HG03575 (cell line): Measurements from ENCODE around the gene RNF180.
"Not testable (repeated sequence)": the region's sequence is repeated elsewhere in the genome, so short reads cannot be mapped to it uniquely, and the experiment has no call there.

Source experiments
- ATAC-seq: cut with Tn5 transposase; IDR thresholded peaks from one replicate; pipeline ENCODE4 v1.9.1; 2021; ENCODE audit not compliant: unreplicated experiment, insufficient number of reproducible peaks, low FRiP score; ENCODE audit errors: extremely low read depth

Gene RNF180

DNA sequence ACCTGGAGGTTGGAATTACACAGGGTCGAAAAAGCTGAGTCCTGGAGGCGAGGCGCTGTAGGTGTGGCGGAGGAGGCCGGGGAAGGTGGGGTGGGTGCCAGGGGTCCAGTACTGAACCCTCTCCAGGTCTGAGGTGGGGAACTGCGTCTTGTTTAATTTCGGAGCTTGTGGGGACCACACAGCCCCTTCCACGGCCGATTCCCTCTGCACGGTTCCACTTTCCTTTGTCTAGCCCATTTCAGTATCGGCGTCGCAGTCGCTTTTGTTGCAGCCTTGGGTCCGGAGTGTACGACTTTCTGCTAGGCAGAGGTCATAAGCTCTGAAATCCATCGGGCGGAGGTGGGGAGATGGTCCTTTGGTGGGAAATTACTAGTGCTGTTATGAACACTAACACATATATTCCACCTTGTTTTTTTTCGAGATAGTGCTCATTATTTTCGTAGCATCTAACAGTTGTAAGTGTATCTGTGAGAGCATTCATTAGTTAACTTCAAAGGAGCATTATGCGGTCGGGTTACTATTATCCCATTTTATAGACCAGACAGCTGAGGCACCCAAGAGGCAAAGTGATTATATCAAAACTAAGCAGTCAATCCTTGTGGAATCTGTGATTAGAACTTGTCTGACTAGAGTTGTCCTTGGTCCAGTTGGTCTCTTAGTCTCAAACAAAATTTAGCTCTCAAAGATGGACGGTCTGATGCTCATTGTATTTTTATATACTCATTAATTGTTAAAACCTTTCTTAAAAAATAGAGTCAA is 737 bp downstream of the RNF180 start:
- no peak for ATAC-seq

DNA sequence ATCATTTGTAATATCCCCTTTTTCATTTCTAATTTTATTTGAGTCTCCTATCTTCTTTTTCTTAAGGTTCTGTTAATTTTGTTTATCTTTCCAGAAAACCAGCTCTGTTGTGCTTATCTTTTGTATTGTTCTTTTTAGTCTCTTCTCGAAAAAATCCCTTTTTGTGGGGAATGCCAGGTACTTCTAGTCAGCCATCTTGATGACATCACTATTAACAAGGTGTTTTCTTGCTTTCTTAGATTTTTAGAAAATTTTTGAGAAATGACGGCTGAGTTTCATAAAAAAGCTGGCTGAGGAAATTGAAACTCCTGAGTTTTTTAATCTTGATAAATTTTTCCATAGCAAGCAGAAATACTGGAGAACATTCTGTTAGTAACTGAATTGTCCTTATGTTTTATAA is 10.7 kb downstream of the RNF180 start:
- no peak for ATAC-seq

DNA sequence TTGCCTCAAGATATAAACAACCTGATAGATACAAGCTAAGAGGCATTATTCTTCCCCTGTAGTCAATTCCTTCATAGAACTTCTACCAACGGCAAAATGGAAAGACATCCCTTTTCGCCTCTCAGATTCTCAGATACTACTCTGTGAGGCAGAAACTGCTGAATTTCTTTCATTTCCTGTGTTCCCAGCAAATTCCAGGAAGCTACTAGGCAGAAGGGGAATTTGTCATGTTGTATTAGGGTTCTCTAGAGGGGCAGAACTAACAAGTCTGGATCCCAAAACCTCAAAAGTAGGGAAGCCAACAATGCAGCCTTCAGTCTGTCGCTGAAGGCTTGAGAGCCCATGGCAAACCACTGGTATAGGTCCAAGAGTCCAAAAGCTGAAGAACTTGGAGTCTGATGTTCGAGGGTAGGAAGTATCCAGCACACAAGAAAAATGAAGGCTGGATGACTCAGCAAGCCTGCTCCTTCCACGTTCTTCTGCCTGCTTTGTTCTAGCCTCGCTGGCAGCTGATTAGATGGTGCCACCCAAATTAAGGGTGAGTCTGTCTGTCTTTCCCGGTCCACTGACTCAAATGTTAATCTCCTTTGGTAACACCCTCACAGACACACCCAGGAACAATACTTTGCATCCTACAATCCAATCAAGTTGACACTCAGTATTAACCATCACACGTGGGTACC is 15.2 kb downstream of the RNF180 start:
- no peak for ATAC-seq

DNA sequence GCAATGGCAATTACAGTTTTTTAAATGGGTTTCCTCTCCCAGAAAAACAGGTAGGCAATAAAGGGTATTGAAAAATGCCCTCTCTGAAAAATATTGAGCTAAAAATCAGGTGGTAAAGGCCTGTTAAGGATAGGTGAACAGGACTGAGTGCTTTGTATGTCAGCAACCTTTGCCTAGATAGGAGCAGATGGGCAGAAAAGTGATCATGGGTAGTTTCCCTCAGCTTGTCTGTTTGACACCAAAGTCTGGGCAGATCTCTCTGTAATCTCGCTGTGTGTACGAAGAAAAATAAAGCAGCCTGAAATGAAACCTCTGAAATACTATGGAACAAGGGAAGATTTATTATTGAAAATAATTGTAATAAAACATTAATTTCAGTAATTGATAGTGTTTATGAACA is 15.8 kb downstream of the RNF180 start:
- ATAC-seq = no peak

DNA sequence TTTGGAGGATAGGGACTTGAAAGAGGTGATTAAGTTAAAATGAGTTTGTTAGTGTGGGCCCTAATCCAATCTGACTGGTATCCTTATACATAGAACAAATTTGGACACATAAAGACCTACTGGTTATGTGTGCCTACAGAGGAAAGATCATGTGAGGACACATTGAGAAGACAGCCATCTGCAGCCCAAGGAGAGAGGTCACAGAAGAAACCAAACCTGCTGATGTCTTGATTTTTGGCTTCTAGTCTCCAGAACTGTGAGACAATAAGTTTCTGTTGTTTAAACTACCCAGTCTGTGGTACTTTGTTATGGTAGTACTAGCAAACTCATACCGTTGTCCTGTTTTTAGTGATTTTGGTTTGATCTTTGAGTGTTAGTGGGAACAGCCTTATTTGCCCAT is 18.3 kb downstream of the RNF180 start:
- ATAC-seq = no peak

DNA sequence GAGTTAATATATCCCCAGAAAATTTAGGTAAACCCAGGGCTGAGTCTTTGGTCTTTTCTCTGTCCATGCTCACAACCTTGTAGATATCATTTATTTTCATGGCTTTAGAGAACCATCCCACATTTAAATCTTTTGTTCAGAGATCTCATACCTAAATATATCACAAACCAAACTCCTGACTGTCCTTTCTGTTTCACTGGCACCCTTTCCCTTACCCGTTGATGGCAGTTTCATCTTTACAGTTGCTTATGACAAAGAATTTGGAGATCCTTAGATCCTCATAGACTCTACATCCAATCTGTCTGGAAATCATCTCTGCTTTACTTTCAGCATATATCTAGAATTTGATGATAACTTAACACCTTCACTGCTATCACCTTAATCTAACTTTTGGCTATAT is 19.2 kb downstream of the RNF180 start:
- no peak for ATAC-seq

DNA sequence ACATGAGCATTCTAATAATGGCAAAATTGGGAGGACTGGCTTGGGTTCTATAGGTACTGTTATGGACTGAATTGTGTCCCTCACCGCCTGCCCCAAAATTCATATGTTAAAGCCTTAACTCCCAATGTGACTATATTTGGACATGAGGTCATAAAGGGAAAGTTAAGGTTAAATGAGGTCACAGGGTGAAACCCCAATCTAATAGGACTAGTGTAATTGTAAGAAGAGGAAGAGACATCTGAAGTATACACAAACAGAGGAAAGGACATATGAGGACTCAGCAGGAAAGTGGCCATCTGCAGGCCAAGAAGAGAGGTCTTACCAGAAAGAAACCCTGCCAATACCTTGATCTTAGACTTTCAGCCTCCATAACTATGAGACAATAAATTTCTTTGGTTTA is 23.1 kb downstream of the RNF180 start:
- ATAC-seq = no peak

DNA sequence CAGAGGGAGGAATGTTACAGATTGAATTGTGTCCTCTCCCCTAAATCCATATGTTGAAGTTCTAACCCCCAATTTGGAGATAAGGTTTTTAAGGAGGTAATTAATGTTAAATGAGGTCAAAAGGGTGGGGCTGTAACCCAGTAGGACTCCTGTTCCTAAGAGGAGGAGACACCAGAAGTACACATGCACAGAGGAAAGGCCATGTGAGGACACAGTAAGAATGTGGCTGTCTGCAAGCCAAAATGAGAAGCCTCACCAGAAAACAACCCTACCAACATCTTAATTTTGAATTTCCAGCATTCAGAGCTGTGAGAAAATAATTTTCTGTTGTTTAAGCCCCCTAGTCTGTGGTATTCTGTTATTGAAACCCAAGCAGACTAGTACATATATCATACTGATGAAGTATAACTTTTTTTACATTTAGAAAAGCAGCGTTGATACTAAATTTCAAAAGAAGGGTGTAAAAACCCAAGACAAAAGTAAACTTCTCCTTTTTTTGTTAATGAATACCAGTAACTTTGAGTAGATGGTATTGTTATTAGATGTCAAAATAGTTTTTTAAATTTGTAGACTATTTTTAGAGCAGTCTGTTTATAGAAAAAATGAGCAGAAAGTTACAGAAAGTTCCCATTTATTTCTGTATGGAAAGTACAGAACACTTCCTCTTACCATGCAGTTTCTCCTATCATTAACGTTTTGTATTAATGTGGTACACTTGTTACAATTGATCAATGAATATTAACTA is 25.1 kb downstream of the RNF180 start:
- ATAC-seq = no peak

DNA sequence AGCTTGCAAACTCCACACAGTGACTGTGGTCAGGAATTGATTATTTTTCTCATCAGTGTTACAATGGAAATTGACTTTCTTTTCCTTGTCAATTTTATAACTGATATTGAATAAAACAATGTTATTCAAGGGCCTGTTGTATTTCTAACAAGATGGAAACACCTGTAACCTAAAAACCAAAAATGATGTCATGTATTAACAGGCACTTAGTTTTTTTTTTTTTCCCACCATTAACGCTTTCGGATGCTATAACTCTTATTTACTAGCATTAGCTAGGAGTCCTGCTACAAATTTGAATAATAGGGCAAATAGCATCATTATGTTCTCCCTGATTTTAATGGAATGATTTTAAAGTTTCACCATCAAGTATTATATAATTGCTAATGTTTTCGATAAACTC is 30.3 kb downstream of the RNF180 start:
- ATAC-seq = no peak

DNA sequence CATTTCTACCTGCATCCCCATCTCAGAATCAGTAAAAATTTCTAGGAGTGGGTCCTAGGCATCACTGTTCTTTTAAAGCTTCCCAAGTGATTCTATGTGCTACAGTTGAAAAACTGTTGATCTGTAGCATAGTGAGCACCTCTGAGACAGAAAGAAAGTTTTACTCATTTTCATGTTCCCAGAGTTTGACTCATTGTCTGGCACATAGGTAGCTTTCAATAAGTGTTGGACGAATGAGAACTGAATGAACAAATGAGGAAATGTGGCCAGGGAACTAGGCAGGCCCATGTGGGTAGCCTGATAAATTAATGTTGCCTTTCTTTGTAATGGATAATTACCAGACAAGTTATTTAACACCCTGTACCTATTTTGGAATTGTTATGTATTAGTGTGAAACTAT is 33.8 kb downstream of the RNF180 start:
- no peak for ATAC-seq

DNA sequence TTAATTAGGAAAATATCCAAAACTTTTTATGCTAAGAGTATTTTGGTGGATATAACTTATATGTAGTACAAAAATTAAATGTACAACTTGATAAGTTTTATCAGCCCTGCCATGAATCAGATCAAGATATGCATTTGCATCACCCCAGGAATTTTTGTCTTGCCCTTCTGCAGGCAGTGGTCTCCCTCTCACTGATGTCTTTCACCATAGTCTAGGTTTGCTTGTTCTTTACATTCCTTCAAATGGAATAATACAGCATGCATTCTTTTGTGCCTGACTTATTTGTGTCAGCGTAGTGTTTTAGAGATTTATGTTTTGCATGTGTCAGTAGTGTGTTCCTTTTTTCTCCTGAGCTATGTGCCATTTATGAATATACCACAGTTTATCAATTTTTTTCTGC is 36.4 kb downstream of the RNF180 start:
- no peak for ATAC-seq

DNA sequence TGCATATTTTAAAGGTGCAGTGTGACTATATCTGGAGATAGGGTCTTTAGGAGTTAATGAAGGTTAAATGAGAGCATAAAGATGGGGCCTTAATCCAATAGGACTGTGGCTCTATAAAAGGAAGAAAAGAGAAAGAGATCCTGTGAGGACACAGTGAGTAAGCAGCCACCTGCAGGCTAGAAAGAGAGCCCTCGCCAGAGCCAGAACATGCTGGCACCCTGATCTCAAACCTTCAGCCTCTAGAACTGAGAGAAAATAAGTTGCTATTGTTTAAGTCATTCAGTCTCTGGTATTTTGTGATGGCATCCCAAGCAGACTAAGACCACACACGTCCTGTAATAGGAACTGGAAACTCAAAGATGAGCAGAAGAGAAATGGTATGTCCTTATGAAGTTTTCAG is 41.0 kb downstream of the RNF180 start:
- no peak for ATAC-seq

DNA sequence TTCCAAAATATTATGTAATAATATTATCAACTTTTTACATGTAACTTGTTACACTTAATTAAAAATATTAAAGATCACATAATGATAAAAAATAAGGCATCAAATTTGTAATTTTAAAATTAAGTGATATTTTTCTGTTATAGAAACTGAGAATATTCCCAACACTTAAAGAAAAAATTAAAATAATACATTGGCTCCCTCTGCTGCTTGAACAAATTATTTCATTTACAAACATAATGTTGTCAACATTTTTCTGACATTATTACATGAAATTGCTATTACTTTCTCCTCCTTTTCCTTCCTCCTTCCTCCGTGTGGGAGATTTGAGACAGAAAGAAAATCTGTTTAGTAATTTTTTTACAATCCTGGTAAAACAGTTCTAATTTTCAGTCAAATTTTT is 42.3 kb downstream of the RNF180 start:
- no peak for ATAC-seq

DNA sequence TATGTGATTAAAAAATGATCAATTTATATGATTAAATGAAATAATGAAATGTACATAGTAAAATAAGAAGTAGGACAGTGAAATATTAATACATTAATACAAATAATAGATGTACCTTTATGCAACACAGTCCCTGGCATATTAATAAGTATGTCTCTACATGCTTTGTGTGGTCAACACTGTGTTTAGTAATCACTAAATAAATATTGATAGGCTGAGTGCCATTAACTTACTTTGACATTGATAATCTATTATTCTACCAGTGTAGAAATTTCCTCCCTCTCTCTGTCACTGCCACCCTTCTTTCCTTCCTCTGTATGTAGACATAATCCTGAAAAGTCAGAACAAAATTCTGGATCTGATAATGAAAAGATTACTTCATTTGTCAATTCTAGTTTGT is 43.7 kb downstream of the RNF180 start:
- ATAC-seq = no peak

DNA sequence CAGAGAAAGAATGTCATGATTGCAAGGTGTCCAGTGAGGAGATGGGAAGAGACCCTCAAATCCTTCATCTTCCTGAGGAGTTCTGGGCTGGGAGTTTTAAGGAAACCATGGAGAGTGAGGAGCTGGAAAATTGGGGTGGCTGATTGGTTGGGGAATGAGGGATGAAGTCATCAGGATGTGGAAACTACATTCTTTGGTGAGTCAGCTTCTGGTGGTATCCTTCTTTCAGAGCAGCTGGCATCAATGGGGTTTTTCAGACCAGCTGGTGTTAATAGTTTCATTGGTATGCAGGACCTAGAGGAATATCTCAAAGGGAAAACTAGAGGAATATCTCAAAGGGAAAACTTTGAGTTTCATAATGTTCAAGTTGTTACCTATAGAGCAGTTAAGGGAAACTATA is 45.2 kb downstream of the RNF180 start:
- ATAC-seq = no peak

DNA sequence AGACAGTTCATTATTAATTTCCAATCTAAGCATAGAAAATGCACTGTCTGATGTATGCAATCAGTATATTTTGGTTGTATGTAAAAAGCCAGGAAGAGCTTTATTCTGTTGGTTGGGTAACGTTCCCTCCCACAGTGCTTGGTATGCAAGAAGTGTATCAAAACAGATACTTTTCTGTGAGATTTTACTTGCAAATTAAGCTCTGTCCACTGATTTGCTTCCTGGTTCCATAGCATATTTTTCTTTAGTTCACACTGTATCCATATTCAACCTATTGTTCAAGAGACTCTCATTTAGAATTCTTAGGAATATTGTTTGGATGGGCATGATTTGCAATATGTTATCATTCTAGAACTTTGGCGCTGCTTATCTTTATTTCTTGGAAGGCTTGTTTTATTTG is 47.4 kb downstream of the RNF180 start:
- ATAC-seq = no peak

DNA sequence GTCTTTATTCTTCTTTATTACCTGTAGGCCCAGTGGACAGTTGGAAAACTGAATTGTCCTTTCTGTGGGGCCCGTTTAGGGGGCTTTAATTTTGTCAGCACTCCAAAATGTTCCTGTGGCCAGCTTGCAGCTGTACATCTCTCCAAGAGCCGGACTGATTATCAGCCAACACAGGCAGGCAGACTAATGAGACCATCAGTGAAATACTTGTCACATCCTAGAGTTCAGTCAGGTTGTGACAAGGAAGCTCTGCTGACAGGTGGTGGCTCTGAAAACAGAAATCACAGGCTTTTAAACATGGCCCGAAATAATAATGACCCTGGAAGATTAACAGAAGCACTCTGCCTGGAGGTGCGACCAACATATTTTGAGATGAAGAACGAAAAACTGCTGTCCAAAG is 47.9 kb downstream of the RNF180 start:
- no peak for ATAC-seq

DNA sequence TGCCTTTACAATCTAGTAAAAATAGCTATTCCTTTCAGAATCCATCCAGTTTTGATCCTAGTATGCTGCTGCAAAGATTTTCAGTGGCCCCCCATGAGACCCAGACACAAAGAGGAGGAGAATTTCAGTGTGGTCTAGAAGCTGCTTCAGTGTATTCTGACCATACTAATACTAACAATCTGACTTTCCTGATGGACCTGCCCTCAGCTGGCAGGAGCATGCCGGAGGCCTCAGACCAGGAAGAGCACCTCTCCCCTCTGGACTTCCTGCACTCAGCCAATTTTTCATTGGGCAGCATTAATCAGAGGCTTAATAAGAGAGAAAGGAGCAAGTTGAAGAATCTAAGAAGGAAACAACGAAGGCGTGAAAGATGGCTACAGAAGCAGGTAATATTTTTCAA is 48.5 kb downstream of the RNF180 start:
- ATAC-seq = no peak

DNA sequence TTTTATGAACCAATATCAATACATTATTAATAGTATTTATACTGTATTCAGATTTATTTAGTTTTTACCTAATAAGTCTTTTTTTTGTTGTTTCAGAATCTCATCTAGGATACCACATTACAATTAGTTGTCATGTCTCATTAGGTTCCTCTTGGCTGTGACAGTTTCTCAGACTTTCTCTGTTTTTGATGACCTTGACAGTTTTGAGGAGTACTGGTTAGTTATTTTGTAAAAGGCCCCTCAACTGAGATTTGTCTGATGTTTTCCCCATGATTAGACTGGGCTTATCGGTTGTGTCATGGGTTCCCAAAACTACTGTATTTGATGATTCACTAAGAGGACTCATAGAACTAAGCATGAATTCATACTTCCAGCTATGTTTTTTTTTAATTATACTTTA is 56.3 kb downstream of the RNF180 start:
- ATAC-seq = no peak

DNA sequence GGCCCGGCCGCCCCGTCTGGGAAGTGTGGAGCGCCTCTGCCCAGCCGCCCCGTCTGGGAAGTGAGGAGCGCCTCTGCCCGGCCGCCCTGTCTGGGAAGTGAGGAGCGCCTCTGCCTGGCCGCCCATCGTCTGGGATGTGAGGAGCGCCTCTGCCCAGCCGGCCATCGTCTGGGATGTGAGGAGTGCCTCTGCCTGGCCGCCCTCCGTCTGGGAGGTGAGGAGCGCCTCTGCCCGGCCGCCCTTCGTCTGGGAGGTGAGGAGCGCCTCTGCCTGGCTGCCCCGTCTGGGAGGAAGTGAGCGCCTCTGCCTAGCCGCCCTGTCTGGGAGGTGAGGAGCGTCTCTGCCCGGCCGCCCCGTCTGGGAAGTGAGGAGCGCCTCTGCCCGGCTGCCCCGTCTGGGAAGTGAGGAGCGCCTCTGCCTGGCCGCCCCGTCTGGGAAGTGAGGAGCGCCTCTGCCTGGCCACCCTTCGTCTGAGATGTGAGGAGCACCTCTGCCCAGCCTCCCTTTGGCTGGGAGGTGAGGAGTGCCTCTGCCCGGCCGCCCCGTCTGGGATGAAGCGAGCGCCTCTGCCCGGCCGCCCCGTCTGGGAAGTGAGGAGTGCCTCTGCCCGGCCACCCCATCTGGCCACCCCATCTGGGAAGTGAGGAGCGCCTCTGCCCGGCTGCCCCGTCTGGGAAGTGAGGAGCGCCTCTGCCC is 59.8 kb downstream of the RNF180 start:
- not testable (repeated sequence) for ATAC-seq
